Endothelial cell of umbilical vein (primary cell): ENCODE measurements around the gene CTSF. TPM values are rescaled to one million over a fixed set of nuclear protein-coding genes. Genes with fewer than 3 reads are reported as not detected.
A peak's percentile ranks its signal among the peaks of the same experiment; 100 is the strongest.

Experiments
- BruUV-seq: library from RNA; stranded (reverse); fragments of 400-500 nt; replicated peaks from 2 replicates; lab custom pipeline; 2021; lab: Mats Ljungman, UMichigan
- CTCF ChIA-PET: fragments of 300-600, 350-600 bp; sonication (Branson Sonifier 250); formaldehyde crosslinking; loops from one replicate; lab custom pipeline; 2021; ENCODE audit warnings: antibody characterized with exemption, inconsistent platforms; lab: Charles Lee
- POLR2A ChIA-PET: fragments of 300-600, 350-600 bp; sonication (Branson Sonifier 250); formaldehyde crosslinking; loops from one replicate; lab custom pipeline; 2021; ENCODE audit warnings: antibody characterized with exemption, inconsistent platforms; lab: Charles Lee
- DNase-seq: peaks from one replicate; pipeline ENCODE4 v3.0.0-alpha.2; 2011; ENCODE audit warnings: low read depth, low spot score
- FAIRE-seq: peaks from 2 replicates; lab custom pipeline; 2011; peaks lifted over from hg19 to GRCh38; lab: Jason Lieb, UNC
- H2AFZ ChIP-seq: 2 replicates; pipeline ENCODE4 v1.6.0; 2012; ENCODE audit warnings: low read depth, low read length, control low read depth, inconsistent platforms
- H3K27ac ChIP-seq: 2 replicates; pipeline ENCODE4 v1.5.1; 2011; ENCODE audit warnings: low read depth, mild to moderate bottlenecking, control low read depth, low read length, moderate library complexity; ENCODE audit not compliant: insufficient read depth
- H3K27me3 ChIP-seq, 2 experiments: 2 replicates each; pipeline versions ENCODE4 v1.6.0 to v1.6.1; 2011; ENCODE audit warnings: low read length in 2 of 2, mixed read lengths in 1 of 2; ENCODE audit not compliant: control insufficient read depth in 2 of 2, insufficient read depth in 2 of 2
- H3K36me3 ChIP-seq, 2 experiments: 2 replicates in 1 of 2; 3 replicates in 1 of 2; pipeline ENCODE4 v1.5.1; 2011; ENCODE audit warnings: low read length in 2 of 2, mild to moderate bottlenecking in 1 of 2, moderate library complexity in 1 of 2; ENCODE audit not compliant: control insufficient read depth in 2 of 2, insufficient read depth in 2 of 2; ENCODE audit errors: extremely low read depth in 1 of 2
- H3K4me1 ChIP-seq: 3 replicates; pipeline ENCODE4 v1.5.1; 2011; ENCODE audit warnings: mild to moderate bottlenecking, low read length; ENCODE audit not compliant: control insufficient read depth, insufficient read depth; ENCODE audit errors: extremely low read depth
- H3K4me2 ChIP-seq: 2 replicates; pipeline ENCODE4 v1.6.1; 2011; ENCODE audit warnings: low read length, control low read depth, mixed read lengths; ENCODE audit not compliant: insufficient read depth
- H3K4me3 ChIP-seq, 3 experiments: fragments of 200-600 bp in 1 of 3; sonication (generic), shearing (Covaris generic) in 1 of 3; replicated peaks in 1 of 3; 2 replicates each; pipeline ENCODE4 v1.5.1; 2011 to 2016; ENCODE audit warnings: control low read depth in 3 of 3, low read length in 3 of 3, mild to moderate bottlenecking in 2 of 3, inconsistent platforms in 1 of 3, low read depth in 1 of 3, moderate library complexity in 1 of 3; ENCODE audit not compliant: insufficient read depth in 1 of 3
- H3K79me2 ChIP-seq: 2 replicates; pipeline ENCODE4 v1.6.0; 2012; ENCODE audit warnings: low read length, inconsistent platforms; ENCODE audit not compliant: control insufficient read depth, insufficient read depth
- H3K9ac ChIP-seq: replicated peaks from 2 replicates; pipeline ENCODE3; 2011; ENCODE audit warnings: low read length, control low read depth; ENCODE audit not compliant: insufficient read depth; ENCODE audit errors: extremely low read depth
- H3K9me1 ChIP-seq: replicated peaks from 3 replicates; pipeline ENCODE4 v1.6.0; 2011; ENCODE audit warnings: mild to moderate bottlenecking, low read length; ENCODE audit not compliant: control insufficient read depth, insufficient read depth; ENCODE audit errors: extremely low read depth
- H3K9me3 ChIP-seq: replicated peaks from 2 replicates; pipeline ENCODE4 v1.5.1; 2012; ENCODE audit warnings: low read length, inconsistent platforms; ENCODE audit not compliant: control insufficient read depth, insufficient read depth
- H4K20me1 ChIP-seq: replicated peaks from 2 replicates; pipeline ENCODE3; 2011; ENCODE audit warnings: mild to moderate bottlenecking, low read length; ENCODE audit not compliant: control insufficient read depth, insufficient read depth; ENCODE audit errors: extremely low read depth
- EZH2 ChIP-seq: IDR thresholded peaks from 2 replicates; pipeline ENCODE4 v1.6.1; 2012; ENCODE audit warnings: borderline replicate concordance, low read depth, mild to moderate bottlenecking, moderate library complexity, low read length, inconsistent platforms; ENCODE audit not compliant: severe bottlenecking
- FOS ChIP-seq: IDR thresholded peaks from 2 replicates; pipeline ENCODE4 v1.6.1; 2011; ENCODE audit warnings: mild to moderate bottlenecking, low read length, moderate library complexity, borderline replicate concordance; ENCODE audit not compliant: insufficient read depth
- GATA2 ChIP-seq: IDR thresholded peaks from 2 replicates; pipeline ENCODE4 v1.7.0; 2011; ENCODE audit warnings: low read depth, mild to moderate bottlenecking, moderate library complexity, mixed read lengths, low read length; ENCODE audit not compliant: insufficient read length, insufficient read depth
- JUN ChIP-seq: IDR thresholded peaks from 2 replicates; pipeline ENCODE4 v1.6.1; 2011; ENCODE audit warnings: borderline replicate concordance, low read depth; ENCODE audit not compliant: insufficient read length, insufficient read depth
- MYC ChIP-seq: IDR thresholded peaks from one replicate; pipeline ENCODE4 v1.6.1; 2011; ENCODE audit warnings: mild to moderate bottlenecking, low read depth, low read length
- POLR2A ChIP-seq: IDR thresholded peaks from 2 replicates; pipeline ENCODE4 v1.6.1; 2012; ENCODE audit warnings: low read depth, mild to moderate bottlenecking, control low read depth, low read length
- POLR2AphosphoS5 ChIP-seq: IDR thresholded peaks from 2 replicates; pipeline ENCODE4 v1.6.1; 2012; ENCODE audit warnings: low read depth, mild to moderate bottlenecking, control low read depth, low read length, moderate library complexity; ENCODE audit not compliant: insufficient read depth
- dilution Hi-C: fragments of 300-500 bp; cut with MboI; formaldehyde crosslinking; loops from one replicate; pipeline ENCODE4 v1.15.0; 2019; ENCODE audit warnings: low sequenced_read_pairs; ENCODE audit not compliant: extremely low pct_ligation_motif_present
- intact Hi-C: fragments of 100-400 bp; cut with micrococcal nuclease; formaldehyde crosslinking; loops from one replicate; pipeline ENCODE4 v1.10.0; 2022
- polyA plus RNA-seq, 4 experiments: library from polyadenylated mRNA; depleted of rRNA in 3 of 4; stranded (reverse) in 3 of 4; unstranded in 1 of 4; fragments of >200 nt; gene quantifications; 2 replicates each; pipeline versions ENCODE4 v1.2.1 to v1.2.3, GENCODE V29; 2011 to 2012; ENCODE audit warnings: missing spikeins in 1 of 4
- total RNA-seq: library from RNA; stranded (reverse); gene quantifications from 2 replicates; pipeline ENCODE4 v1.2.3, GENCODE V29; 2021
- TF ChIP-seq, protein P1 (sequence below): IDR thresholded peaks from 2 replicates; pipeline ENCODE4 v1.6.1; 2011; ENCODE audit not compliant: insufficient read depth, insufficient read length
- TF ChIP-seq, protein P2 (sequence below), 2 donors: IDR thresholded peaks; 1 replicate in 1 of 2; 2 replicates in 1 of 2; pipeline ENCODE4 v1.5.1; 2011; ENCODE audit warnings: low read length in 2 of 2, mild to moderate bottlenecking in 2 of 2, moderate library complexity in 2 of 2, control low read depth in 1 of 2, inconsistent platforms in 1 of 2, low read depth in 1 of 2; ENCODE audit not compliant: insufficient read depth in 1 of 2; ENCODE audit errors: extremely low read depth in 1 of 2

CTSF gene
- total and polyA plus RNA-seq, 2 donors (not counting 3 experiments of a cell fraction or from before 2014, with no cell fraction given) = 14.4 to 27.7 TPM

DNA sequence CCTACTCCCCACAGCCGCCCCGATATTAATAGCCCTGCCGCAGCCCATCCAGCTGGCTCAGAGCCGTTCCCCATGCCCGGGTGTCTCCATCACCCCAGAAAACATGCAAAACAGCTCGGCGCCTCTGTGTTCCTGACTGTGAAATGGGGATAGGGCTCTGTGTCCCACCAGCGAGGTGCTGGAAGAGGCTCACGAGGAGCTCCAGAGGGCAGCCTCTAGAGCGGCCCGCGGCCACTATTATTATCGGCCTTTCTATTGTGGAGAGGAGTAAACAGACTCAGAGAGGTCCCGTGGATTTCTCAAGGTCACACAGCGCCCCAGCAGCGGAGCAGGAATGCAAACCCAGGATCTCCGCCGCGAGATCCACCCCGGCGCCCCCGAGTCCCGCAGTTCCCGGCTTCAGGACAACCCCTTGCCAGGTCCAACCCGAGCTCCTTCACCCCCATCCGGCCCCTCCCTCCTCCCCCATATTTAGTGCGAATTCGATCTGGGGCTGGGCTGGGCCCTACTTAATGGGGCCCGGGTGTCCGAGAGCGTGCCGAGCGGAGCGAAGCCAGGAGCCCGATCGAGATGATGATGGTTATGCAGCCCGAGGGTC lies 21.9 kb downstream of the CTSF start, which contains the start of gene ACTN3:
ACTN3 (plus strand) TSS at position 536 of the 598 bp plus-strand sequence; CDS start at position 571, 35 bp downstream.
- DNase-seq (no peak), FAIRE-seq (no peak)
- H3K27me3 ChIP-seq = no peaks in the 10 kb centered on the region
- H3K9ac ChIP-seq = peak within 1 kb of the TSS; percentile 85
- no peaks in the 10 kb centered on the region for H3K9me1 ChIP-seq
- TF ChIP-seq, protein P1, sequence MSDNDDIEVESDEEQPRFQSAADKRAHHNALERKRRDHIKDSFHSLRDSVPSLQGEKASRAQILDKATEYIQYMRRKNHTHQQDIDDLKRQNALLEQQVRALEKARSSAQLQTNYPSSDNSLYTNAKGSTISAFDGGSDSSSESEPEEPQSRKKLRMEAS = no peak
- TF ChIP-seq EZH2 (no peak), JUN (no peak), MYC (no peak), POLR2A (no peak), GATA2 (no peak), FOS (no peak), POLR2AphosphoS5 (no peak)
- TF ChIP-seq, protein P2, sequence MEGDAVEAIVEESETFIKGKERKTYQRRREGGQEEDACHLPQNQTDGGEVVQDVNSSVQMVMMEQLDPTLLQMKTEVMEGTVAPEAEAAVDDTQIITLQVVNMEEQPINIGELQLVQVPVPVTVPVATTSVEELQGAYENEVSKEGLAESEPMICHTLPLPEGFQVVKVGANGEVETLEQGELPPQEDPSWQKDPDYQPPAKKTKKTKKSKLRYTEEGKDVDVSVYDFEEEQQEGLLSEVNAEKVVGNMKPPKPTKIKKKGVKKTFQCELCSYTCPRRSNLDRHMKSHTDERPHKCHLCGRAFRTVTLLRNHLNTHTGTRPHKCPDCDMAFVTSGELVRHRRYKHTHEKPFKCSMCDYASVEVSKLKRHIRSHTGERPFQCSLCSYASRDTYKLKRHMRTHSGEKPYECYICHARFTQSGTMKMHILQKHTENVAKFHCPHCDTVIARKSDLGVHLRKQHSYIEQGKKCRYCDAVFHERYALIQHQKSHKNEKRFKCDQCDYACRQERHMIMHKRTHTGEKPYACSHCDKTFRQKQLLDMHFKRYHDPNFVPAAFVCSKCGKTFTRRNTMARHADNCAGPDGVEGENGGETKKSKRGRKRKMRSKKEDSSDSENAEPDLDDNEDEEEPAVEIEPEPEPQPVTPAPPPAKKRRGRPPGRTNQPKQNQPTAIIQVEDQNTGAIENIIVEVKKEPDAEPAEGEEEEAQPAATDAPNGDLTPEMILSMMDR (IDR thresholded peaks at IDR 0.05; ENCODE audit: extremely low read depth in 1 of 2, insufficient read depth in 1 of 2, low read depth in 1 of 2, low read length in 2 of 2) = no peak
- H3K27ac ChIP-seq = peak within 1 kb of the TSS; percentile 62
- H3K4me2 ChIP-seq = peak within 1 kb of the TSS; percentile 91
- H3K36me3 ChIP-seq = peaks cover 0 to 6% of the 10 kb centered on the region in 2 experiments
- peak within 1 kb of the TSS; percentile 93 for H2AFZ ChIP-seq
- H3K4me1 ChIP-seq = peaks cover 33% of the 10 kb centered on the region
- H4K20me1 ChIP-seq = no peaks in the 10 kb centered on the region
- no TSS peak for BruUV-seq
- H3K4me3 ChIP-seq = peak within 1 kb of the TSS; percentile 70 to 81 (median 78)
- H3K79me2 ChIP-seq = peaks cover 5% of the 10 kb centered on the region
- dilution Hi-C loops (no loop called here), intact Hi-C loops (loop anchor here (1.0 to 2.0 kb wide), 2 partner anchors 66 to 70 kb away; partner anchors contain the start of genes DPP3 and RBM14)
- ChIA-PET POLR2A (interaction anchor here (0.6 to 1.9 kb wide), 7 partner anchors 13 to 146 kb away, joined by 3 to 9 read pairs (median 4); partner anchors contain the start of genes RBM14, RBM4 and RBM4B), CTCF (interaction anchor here (0.7 to 2.2 kb wide), 6 partner anchors 9 to 132 kb away, joined by 3 to 25 read pairs (median 3); partner anchors contain the start of genes CTSF, MRPL11, RBM4 and RBM4B)
- no peaks in the 10 kb centered on the region for H3K9me3 ChIP-seq
